Hematopoietic multipotent progenitor cell treated with erythropoietin and hydrocortisone succinate and interleukin-3 and kit ligand, for 8 days (in vitro differentiated cells): ENCODE results near the gene PLEKHA5.
"Not testable (repeated sequence)": the region's sequence is repeated elsewhere in the genome, so short reads cannot be mapped to it uniquely, and the experiment has no call there.

Experiments used
- DNase-seq: peaks from one replicate; pipeline ENCODE4 v3.0.0-alpha.2; 2015

Gene PLEKHA5

DNA sequence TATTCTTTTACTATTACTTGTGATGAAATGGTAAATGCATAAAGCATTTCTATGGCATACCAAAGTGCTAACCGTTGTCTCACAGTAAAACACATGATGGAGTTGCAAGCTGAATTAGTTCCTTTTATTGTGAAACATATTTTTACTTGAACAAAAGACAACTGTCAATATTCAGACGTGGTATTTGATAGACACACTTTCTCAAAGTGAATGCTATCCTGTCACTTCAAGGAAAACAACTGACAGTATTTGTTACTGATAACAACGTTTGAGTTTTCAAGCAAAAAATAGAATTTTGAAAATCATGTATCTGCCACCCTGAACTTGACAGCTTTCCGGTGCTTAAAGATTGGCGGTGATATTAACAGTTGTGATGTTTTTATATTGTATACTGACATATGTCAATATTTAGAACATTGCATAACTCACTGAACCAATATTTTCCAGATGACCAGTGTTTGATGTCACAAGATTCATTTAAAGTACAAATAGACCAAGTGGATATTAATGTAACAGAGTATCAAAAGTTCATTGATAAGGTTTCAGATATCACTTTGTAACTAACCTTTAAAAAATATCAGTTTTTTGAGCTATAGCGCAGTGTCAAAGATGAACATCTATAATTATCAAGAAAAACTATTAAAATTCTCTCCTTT, 156.4 kb downstream of the PLEKHA5 start:
- DNase-seq, result no peak

DNA sequence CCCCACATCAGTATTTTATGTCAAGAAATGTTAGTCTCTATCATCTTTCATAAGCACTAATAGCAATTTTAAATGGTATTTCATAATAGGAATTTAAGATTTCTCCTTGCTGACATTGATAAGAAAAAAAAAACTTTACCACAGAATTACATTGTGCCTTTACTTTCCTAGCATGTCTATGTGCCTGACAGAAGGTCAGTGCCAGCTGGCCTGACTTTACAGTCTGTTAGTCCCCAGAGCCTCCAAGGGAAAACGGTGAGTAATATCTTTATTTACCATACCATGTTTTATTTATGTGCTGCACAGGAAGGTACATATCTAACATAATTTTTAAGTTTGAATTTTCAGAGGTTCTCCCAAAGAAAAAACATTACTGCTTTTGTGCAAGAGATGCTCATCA, 157.8 kb downstream of the PLEKHA5 start:
- no peak for DNase-seq

DNA sequence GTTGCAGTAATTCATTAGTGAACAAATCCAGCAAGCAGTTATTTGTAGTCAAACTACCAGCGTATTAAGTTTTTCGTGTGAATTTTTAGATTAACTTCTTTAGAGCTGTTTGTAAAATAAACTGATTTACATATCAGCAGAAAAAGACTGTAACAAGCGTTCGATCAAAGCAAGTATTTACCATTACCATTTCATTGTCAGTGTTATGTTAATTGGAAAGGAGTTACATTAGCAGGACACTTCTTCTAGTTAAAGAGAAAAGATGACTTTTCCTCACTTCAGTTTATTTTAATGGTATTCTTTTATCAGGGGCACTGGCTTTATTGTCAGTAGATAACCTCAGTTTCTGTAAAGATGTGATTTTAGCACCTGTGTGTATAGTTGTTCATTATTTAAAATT, 158.6 kb downstream of the PLEKHA5 start:
- no peak for DNase-seq

DNA sequence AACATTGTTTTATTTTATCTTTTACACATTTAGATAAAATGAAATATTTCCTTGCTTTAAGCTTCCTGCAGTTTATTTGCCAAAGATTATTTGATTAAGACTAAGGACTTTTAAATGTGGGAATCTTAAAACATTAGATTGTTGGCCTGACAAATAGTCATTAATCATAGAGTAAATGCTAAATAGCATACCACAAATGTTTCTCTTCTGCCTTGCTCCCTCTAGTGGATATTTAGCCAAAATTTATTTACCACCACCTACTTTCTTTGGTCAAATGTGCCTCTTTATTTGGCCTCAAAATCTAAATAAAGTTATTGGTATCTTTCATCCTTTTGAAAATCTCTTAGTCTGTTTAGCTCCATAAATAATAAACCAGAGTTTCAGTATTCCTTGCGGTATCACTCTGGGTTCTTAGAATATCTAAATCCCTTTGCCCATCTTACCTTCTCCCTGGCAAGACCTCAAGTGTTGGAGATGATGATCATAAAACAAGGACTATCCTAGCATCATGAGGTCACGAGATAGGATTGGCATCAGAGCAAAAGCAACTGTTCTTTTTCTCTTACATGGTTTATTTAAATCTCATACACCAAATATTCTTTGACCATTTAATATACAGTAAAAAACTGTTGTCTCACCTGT, 159.2 kb downstream of the PLEKHA5 start:
- peak; percentile 48 for DNase-seq

DNA sequence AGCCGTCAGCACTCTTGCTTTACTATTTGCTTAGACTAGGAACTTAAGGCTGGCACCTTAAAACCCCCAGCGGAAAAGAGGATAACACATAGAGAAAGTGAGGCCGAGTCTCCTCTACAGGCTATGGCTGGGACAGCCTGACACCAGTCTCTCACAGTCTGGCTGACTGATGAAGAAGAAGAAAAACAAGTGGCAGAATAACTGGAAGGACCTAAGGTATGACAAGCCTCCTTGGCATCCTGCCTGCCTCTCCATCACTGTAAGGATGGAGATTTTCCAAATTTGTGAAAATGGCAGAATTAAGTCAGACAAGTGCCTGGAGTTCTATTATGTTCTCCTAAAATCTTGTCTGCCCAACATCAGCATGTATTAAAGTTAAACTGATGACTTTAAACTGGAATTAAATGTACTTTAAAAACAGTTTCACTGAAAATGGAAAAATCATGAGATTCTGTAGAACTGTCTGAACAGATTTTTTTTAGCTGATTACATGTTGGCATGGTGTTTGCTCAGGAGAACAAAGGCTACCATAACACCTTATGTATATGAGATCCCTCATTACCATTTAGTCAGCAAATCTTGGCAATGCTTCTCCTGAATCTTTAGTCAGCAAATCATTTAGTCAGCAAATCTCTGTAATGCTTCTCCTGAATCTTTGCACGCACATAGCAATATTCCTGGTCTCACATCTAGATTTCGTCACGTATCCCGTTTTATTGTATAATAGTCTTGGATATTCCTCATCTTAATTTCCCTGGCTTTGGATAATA, 169.5 kb downstream of the PLEKHA5 start:
- no peak for DNase-seq

- DNase-seq, result no peak
These were observed 170.2 kb downstream of the PLEKHA5 start for GRCh38 chr12:19299765-19300164.

DNA sequence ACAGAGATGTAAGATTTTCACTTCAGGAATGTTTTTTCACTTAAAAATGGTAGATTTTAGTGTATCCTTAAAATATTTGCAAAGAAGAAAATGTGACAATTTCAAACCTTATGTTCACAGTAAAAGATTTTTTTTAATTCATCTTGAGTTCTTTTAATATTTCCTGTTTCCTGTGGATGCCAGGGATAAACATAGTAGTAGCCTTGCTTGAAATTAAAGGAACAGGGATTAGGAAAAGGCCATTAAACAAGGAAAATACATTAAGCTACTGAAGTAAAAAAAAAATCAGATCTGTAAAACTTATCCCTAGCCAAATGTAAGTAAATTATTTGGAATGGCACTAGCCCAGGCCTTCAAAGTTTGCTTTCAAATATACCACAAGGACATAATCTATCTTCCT, 171.7 kb downstream of the PLEKHA5 start:
- no peak for DNase-seq

DNA sequence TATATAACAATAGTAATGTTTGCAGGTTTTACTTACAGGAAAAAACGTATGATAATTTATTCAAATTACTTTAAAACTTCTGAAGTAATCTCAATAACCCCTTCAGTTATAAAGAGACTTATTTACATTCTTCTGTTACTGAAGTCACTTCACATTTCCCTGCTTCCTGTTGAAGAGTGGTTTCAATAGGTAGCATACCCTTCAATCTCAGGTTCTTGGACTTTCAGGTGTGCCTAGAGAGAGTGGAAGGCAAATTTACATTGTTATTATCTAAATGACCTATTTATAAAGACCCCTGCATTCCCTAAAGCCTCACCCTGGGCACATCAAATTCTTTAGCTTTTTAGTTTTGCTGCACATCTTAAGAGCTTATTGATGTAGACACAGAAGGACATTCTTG, 172.2 kb downstream of the PLEKHA5 start:
- no peak for DNase-seq

DNA sequence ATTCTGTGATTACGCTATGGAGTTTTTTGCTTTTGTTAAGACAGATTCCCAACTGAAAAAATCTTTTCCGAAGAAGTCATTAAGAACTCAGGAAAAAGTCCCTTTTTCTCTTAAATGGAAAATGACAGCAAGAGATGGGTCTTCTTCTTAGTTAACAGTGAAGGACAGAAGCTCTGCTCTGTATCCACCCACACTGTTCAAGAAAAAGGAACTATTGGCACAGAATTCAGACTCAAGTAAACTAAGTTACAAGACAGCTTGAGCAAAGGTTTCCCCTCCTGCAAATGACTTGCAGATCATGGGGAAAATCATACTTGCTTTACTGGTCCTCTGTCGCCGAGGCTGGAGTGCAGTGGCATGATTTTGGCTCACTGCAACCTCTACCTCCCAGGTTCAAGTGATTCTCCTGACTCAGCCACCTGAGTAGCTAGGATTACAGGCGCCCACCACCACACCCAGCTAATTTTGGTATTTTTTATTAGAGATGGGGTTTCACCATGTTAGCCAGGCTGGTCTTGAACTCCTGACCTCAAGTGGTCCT, 172.6 kb downstream of the PLEKHA5 start:
- no peak for DNase-seq

- DNase-seq, result no peak
These were observed 174.0 kb downstream of the PLEKHA5 start for GRCh38 chr12:19303496-19303895.

GRCh38 chr12:19304149-19304750, 174.7 kb downstream of the PLEKHA5 start:
- no peak for DNase-seq

- DNase-seq, result not testable (repeated sequence)
These were observed 176.1 kb downstream of the PLEKHA5 start for GRCh38 chr12:19305621-19306020.

- no peak for DNase-seq
These were observed 176.8 kb downstream of the PLEKHA5 start for GRCh38 chr12:19306366-19306765.

GRCh38 chr12:19307451-19307850, 177.9 kb downstream of the PLEKHA5 start:
- DNase-seq, result no peak

DNA sequence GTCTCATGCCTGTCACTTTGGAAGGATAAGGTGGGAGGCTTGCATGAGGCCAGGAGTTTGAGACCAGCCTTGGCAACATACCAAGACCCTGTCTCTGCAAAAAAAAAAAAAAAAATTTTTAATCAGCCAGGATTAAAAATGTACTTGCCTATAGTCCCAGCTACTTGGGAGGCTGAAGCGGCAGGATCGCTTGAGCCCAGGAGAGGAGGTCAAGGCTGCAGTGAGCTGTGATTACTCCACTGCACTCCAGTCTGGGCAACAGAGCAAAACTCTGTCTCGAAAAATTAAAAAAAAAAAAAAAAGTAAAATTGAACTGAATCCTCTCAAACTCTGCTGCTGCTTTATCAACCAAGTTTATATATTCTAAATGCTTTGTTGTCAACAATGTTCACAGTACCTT, 181.6 kb downstream of the PLEKHA5 start:
- DNase-seq, result no peak

GRCh38 chr12:19312637-19313036, 183.1 kb downstream of the PLEKHA5 start:
- DNase-seq, result no peak

GRCh38 chr12:19316425-19316824, 186.9 kb downstream of the PLEKHA5 start:
- DNase-seq, result no peak

DNA sequence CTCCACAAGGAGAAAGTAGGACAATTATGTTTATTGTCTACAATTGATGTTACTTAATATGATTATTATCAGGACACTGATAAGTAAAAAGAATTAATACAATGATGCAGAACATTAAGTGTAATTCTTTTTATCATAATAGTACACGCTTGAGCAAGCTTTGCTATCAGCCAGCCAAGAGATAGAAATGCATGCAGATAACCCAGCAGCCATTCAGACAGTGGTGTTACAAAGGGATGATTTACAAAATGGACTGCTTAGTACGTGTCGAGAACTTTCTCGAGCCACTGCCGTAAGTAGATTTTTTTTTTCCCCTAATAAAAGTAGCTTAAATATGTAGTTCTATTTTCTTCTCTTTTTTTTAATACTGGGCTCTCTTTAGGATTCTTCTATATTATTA, 192.8 kb downstream of the PLEKHA5 start:
- DNase-seq, result no peak

DNA sequence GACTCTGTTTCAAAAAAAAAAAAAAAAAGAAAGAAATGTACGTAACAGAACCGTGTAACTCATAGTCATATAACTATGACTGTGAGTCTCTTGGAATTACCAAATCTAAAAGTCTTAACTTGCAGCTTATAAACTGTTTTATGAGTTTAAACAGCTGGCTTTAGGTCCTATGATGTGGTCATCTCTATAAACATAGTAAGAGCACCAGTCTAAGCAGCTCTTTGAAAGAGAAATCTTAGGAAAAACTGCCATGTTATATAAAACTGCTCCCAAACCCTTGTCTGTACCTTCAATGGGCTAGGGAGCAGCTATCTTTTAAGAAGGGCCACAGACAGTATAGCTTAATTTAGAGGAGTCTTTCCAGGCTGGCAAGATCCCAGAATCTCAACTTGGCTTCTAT, 194.3 kb downstream of the PLEKHA5 start:
- no peak for DNase-seq

DNA sequence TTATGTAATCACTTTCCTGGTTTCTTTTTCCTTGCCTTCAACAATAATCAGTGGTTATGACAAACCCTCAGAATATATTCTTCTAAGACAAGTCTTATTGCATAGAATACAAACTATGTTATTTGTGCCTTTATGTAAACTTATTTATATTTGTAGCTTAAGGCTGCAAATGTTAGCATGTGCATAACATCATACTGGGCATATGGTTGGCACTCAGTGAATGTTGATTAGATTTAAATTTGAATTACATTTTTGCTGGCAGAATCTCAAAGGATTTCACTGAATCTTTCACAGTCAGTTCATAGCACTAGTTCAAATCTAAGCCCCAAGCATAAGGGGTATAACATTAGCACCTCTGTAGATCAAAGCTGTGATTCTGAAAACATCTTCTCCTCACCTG, 196.6 kb downstream of the PLEKHA5 start:
- no peak for DNase-seq

DNA sequence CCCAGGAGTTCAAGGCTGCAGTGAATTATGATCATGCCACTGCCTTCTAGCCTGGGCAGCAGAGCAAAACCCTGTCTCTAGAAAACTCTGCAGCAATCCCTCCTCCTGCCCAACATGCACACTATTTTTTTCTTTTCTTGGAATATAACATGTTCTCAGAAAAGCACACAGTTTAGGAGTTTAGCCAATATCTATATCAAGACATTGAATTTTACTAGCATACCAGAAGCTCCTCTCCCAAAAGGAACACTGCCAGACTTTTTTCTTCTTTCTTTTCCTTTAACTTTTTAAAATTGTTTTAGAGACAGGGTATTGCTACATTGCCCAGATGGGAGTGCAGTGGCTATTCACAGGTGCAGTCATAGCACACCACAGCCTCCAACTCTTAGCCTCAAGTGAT, 202.7 kb downstream of the PLEKHA5 start:
- DNase-seq, result no peak

DNA sequence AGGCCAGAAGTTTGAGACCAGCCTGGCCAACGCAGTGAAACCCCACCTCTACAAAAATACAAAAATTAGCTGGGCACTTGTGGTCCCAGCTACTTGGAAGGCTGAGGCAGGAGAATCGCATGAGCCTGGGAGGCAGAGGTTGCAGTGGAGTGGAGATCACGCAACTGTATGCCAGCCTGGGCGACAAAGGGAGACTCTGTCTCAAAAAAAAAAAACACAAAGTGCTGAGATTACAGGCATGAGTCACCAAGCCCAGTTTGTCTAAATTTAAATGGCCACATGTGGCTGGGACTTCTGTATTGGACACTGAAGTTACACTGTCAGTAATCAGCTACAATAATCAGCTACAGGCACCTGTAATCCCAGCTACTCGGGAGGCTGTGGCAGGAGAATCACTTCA, 208.9 kb downstream of the PLEKHA5 start:
- DNase-seq, result no peak

DNA sequence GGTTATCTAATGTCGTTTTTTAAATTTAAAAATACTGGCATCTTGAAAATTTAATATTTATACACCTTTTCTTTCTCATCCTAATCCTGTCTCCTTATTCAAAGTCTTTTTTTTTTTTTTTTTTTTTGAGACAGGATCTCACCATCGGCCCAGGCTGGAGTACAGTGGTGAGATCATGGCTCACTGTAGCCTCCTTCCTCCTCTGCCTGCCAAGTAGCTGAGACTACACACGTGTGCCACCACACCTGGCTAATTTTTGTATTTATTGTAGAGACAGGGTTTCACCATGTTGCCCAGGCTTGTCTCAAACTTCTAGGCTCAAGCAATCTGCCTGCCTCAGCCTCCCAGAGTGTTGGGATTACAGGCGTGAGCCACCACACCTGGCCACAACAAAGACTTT, 221.3 kb downstream of the PLEKHA5 start:
- not testable (repeated sequence) for DNase-seq

DNA sequence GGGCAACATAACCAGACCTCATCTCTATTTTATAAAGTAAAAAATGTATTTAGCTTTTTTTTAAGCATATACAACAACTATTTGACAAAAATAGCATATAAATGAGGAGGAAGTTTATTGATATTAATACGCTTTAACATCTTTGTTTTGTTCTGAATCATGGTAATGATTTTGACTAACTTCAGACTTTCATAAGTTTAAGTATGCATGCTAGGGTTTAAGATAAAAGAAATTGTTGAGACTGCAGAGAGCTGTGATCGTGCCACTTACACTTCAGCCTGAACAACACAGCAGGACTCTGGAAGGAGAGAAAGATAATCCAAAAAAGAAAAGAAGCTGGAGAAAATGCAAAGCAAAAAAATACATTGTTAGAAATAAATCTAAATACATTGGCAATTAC, 221.8 kb downstream of the PLEKHA5 start:
- DNase-seq, result no peak
